PC-3 (cell line): ENCODE results near the gene MAN1B1. TPM values are rescaled to one million over a fixed set of nuclear protein-coding genes. Genes with fewer than 3 reads are reported as not detected.
"Not testable (repeated sequence)": the region's sequence is repeated elsewhere in the genome, so short reads cannot be mapped to it uniquely, and the experiment has no call there.

Source experiments
- ATAC-seq: fragments of 200-7000 bp; cut with Tn5 transposase; 2 replicates; pipeline ENCODE4 v1.9.1; 2020; ENCODE audit warnings: mild to moderate bottlenecking, moderate library complexity
- BruUV-seq: library from RNA; stranded (reverse); fragments of 400-500 nt; replicated peaks from 2 replicates; lab custom pipeline; 2021; lab: Mats Ljungman, UMichigan
- CTCF ChIA-PET: fragments of 300-600 bp; sonication (Branson Sonifier 250); formaldehyde crosslinking; loops from one replicate; lab custom pipeline; 2022; ENCODE audit warnings: antibody characterized with exemption; lab: Charles Lee
- POLR2A ChIA-PET: fragments of 300-600 bp; sonication (Branson Sonifier 250); formaldehyde crosslinking; loops from one replicate; lab custom pipeline; 2022; ENCODE audit warnings: antibody characterized with exemption; ENCODE audit not compliant: unreplicated experiment; lab: Charles Lee
- DNase-seq: peaks from one replicate; pipeline ENCODE4 v3.0.0-alpha.2; 2015
- H2AFZ ChIP-seq: fragments of 300-600 bp; sonication (generic); 2 replicates; pipeline ENCODE4 v1.6.0; 2016; ENCODE audit warnings: antibody characterized with exemption, low read length
- H3F3A ChIP-seq: fragments of 300-600 bp; sonication (generic); one replicate; pipeline ENCODE4 v1.6.0; 2017; ENCODE audit warnings: antibody characterized with exemption, low read length, control low read depth, mild to moderate bottlenecking; ENCODE audit not compliant: unreplicated experiment
- H3K27ac ChIP-seq: fragments of 300-600 bp; sonication (generic); 2 replicates; pipeline ENCODE4 v1.5.1; 2016; ENCODE audit warnings: mild to moderate bottlenecking, low read length
- H3K27me3 ChIP-seq: fragments of 300-600 bp; sonication (generic); 2 replicates; pipeline ENCODE4 v1.6.1; 2016; ENCODE audit warnings: low read length, mixed read lengths
- H3K36me3 ChIP-seq: fragments of 300-600 bp; sonication (generic); 2 replicates; pipeline ENCODE4 v1.6.1; 2016; ENCODE audit warnings: low read depth, mixed run types, low read length, mixed read lengths
- H3K4me1 ChIP-seq: fragments of 300-600 bp; sonication (generic); 2 replicates; pipeline ENCODE4 v1.5.1; 2016; ENCODE audit warnings: low read length; ENCODE audit not compliant: insufficient read depth
- H3K4me2 ChIP-seq: fragments of 300-600 bp; sonication (generic); 2 replicates; pipeline ENCODE4 v1.6.0; 2016; ENCODE audit warnings: low read length
- H3K4me3 ChIP-seq: fragments of 300-600 bp; sonication (generic); 2 replicates; pipeline ENCODE4 v1.5.1; 2016; ENCODE audit warnings: mild to moderate bottlenecking, low read length, mixed read lengths
- H3K79me2 ChIP-seq: fragments of 300-600 bp; sonication (generic); 2 replicates; pipeline ENCODE4 v1.6.1; 2017; ENCODE audit warnings: low read length, mixed read lengths
- H3K9ac ChIP-seq: fragments of 300-600 bp; sonication (generic); 2 replicates; pipeline ENCODE4 v1.6.0; 2016; ENCODE audit warnings: mild to moderate bottlenecking, low read length
- H3K9me2 ChIP-seq: fragments of 300-600 bp; sonication (generic); replicated peaks from 2 replicates; pipeline ENCODE4 v1.6.1; 2016; ENCODE audit warnings: mixed run types, low read length, mixed read lengths
- H3K9me3 ChIP-seq: fragments of 300-600 bp; sonication (generic); 2 replicates; pipeline ENCODE4 v1.6.1; 2016; ENCODE audit warnings: low read length, mixed read lengths
- H4K20me1 ChIP-seq: fragments of 300-600 bp; sonication (generic); 2 replicates; pipeline ENCODE4 v1.6.1; 2016; ENCODE audit warnings: low read length, mixed read lengths
- EZH2 ChIP-seq: fragments of 300-600 bp; sonication (generic); IDR thresholded peaks from one replicate; pipeline ENCODE4 v1.6.1; 2017; ENCODE audit warnings: antibody characterized with exemption, mild to moderate bottlenecking, low read length; ENCODE audit not compliant: unreplicated experiment
- EZH2phosphoT487 ChIP-seq: fragments of 300-600 bp; sonication (generic); IDR thresholded peaks from 2 replicates; pipeline ENCODE4 v1.6.1; 2018; ENCODE audit warnings: mild to moderate bottlenecking, antibody characterized with exemption, low read length, borderline replicate concordance
- intact Hi-C: fragments of 100-400 bp; cut with micrococcal nuclease; formaldehyde crosslinking; loops from 2 replicates; pipeline ENCODE4 v1.9.0; 2023
- total RNA-seq: library from RNA; depleted of rRNA; stranded (reverse); fragments of >200 nt; gene quantifications from 2 replicates; pipeline ENCODE4 v1.2.3, GENCODE V29; 2014
- TF ChIP-seq, protein P1 (sequence below): fragments of 300-600 bp; sonication (generic); conservative IDR thresholded peaks from 2 replicates; pipeline ENCODE4 v1.5.1; 2017; ENCODE audit warnings: antibody characterized with exemption, low read depth, mild to moderate bottlenecking, low read length

The MAN1B1 gene
- total RNA-seq, 1 experiment from 2014 or later: 65.5 TPM

DNA sequence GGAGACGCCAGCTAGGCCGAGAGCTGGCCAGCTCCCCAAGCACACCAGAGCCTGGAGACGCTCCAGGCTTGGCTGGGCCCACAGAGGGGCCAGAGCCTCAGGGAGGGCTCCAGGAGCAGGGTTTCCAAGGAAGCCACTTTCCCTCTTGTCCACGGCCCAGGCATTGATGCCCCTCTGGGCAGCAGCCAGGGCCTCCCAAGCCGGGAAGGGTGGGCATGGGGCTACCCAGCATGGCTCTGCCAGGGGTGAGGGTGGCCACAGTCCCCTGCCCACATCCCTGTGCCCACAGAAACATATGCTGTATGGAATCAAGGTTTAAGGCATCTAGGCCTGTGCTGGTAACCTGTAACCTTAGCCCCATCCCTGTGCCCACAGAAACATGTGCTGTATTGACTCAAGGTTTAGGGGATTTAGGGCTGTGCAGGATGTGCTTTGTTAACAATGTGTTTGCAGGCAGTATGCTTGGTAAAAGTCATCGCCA lies 29.3 kb downstream of the MAN1B1 start:
- H4K20me1 ChIP-seq: no peaks in the 10 kb centered on the region
- H3K79me2 ChIP-seq: no peaks in the 10 kb centered on the region
- no peaks in the 10 kb centered on the region for H3K9me2 ChIP-seq
- intact Hi-C loops: loop anchor here (5.0 kb wide), 1 partner anchor 111 kb away; the partner anchor contains the start of genes CYSRT1 and RNF224
- H2AFZ ChIP-seq: no peak overlapping the region
- POLR2A ChIA-PET: interaction anchor here (0.6 kb wide), 1 partner anchor 108 kb away, joined by 5 read pairs; no protein-coding TSS in a partner anchor
- no TSS peak for BruUV-seq
- TF ChIP-seq EZH2 (no peak), EZH2phosphoT487 (no peak)
- TF ChIP-seq, protein P1, sequence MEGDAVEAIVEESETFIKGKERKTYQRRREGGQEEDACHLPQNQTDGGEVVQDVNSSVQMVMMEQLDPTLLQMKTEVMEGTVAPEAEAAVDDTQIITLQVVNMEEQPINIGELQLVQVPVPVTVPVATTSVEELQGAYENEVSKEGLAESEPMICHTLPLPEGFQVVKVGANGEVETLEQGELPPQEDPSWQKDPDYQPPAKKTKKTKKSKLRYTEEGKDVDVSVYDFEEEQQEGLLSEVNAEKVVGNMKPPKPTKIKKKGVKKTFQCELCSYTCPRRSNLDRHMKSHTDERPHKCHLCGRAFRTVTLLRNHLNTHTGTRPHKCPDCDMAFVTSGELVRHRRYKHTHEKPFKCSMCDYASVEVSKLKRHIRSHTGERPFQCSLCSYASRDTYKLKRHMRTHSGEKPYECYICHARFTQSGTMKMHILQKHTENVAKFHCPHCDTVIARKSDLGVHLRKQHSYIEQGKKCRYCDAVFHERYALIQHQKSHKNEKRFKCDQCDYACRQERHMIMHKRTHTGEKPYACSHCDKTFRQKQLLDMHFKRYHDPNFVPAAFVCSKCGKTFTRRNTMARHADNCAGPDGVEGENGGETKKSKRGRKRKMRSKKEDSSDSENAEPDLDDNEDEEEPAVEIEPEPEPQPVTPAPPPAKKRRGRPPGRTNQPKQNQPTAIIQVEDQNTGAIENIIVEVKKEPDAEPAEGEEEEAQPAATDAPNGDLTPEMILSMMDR: no peak
- no peaks in the 10 kb centered on the region for H3K27me3 ChIP-seq
- DNase-seq (no peak), ATAC-seq (no peak)
- 0 out of 2 replicates have a peak, but pooled peaks cover 5% of the 10 kb centered on the region for H3K4me1 ChIP-seq
- H3K9ac ChIP-seq: no peak overlapping the region
- H3K36me3 ChIP-seq: no peaks in the 10 kb centered on the region
- no peaks in the 10 kb centered on the region for H3K9me3 ChIP-seq
- no peak overlapping the region for H3K4me3 ChIP-seq
- H3K4me2 ChIP-seq: no peak overlapping the region
- no peak overlapping the region for H3K27ac ChIP-seq
- no peaks in the 10 kb centered on the region for H3F3A ChIP-seq
- CTCF ChIA-PET: no interaction called here

DNA sequence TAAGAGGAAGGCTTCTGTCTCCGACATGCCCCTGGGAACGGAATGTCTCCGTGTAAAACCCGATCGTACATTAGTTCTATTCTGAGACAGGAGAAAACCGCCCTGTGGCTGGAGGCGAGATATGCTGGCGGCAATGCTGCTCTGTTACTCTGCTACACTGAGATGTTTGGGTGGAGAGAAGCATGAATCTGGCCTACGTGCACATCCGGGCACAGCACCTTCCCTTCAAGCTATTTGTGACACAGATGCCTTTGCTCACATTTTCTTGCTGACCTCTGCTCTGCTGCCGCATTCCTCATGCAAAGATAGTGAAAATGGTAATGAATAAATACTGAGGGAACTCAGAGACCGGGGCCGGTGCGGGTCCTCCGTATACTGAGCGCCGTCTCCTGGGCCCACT lies 29.9 kb downstream of the MAN1B1 start:
- no peaks in the 10 kb centered on the region for H3K9me2 ChIP-seq
- H3F3A ChIP-seq: no peaks in the 10 kb centered on the region
- TF ChIP-seq EZH2phosphoT487 (no peak), EZH2 (no peak)
- TF ChIP-seq, protein P1: no peak
- H3K79me2 ChIP-seq: no peaks in the 10 kb centered on the region
- no peak for DNase-seq
- no peak overlapping the region for H3K9ac ChIP-seq
- POLR2A ChIA-PET: interaction anchor here (0.6 kb wide), 1 partner anchor 107 kb away, joined by 5 read pairs; no protein-coding TSS in a partner anchor
- no peak for ATAC-seq
- no peaks in the 10 kb centered on the region for H3K27me3 ChIP-seq
- H3K4me3 ChIP-seq: no peak overlapping the region
- 0 out of 2 replicates have a peak, but pooled peaks cover 5% of the 10 kb centered on the region for H3K4me1 ChIP-seq
- CTCF ChIA-PET: no interaction called here
- no peak overlapping the region for H3K4me2 ChIP-seq
- H2AFZ ChIP-seq: no peak overlapping the region
- no peaks in the 10 kb centered on the region for H3K9me3 ChIP-seq
- no peak overlapping the region for H3K27ac ChIP-seq
- no TSS peak for BruUV-seq
- H4K20me1 ChIP-seq: no peaks in the 10 kb centered on the region
- intact Hi-C loops: loop anchor here (5.0 kb wide), 1 partner anchor 111 kb away; the partner anchor contains the start of genes CYSRT1 and RNF224
- no peaks in the 10 kb centered on the region for H3K36me3 ChIP-seq

DNA sequence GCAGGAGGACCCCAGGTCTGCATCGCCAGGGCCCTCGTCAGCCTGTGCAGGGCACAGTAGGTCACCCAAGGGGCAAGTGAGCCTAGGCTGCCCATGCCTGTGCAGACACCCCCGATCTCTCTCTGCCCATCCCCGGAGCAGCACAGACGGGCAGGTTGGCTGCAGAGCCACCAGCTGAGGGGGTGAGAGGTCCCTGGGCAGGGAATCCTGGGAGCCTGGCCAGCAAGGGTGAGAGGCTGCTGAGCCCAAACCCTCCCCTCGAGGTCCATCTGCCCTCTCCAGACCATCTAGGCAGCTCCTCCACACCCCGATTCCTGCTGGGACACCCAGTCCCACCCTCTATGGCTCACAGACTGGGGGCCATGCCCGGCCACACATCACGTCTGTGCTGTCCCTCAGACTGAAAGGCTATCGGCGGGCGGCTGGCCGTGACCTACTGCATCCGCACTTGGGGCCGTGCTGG lies 30.5 kb downstream of the MAN1B1 start:
- H3K27me3 ChIP-seq: no peaks in the 10 kb centered on the region
- TF ChIP-seq EZH2 (no peak), EZH2phosphoT487 (no peak)
- intact Hi-C loops: loop anchor here (5.0 kb wide), 1 partner anchor 110 kb away; the partner anchor contains the start of genes CYSRT1 and RNF224
- no peaks in the 10 kb centered on the region for H3F3A ChIP-seq
- no peaks in the 10 kb centered on the region for H3K36me3 ChIP-seq
- H3K27ac ChIP-seq: no peak overlapping the region
- H3K9me3 ChIP-seq: no peaks in the 10 kb centered on the region
- no peaks in the 10 kb centered on the region for H3K79me2 ChIP-seq
- no peaks in the 10 kb centered on the region for H3K9me2 ChIP-seq
- POLR2A ChIA-PET: no interaction called here
- DNase-seq (no peak), ATAC-seq (no peak)
- no TSS peak for BruUV-seq
- no peak overlapping the region for H2AFZ ChIP-seq
- no peak overlapping the region for H3K9ac ChIP-seq
- CTCF ChIA-PET: no interaction called here
- no peaks in the 10 kb centered on the region for H4K20me1 ChIP-seq
- 0 out of 2 replicates have a peak, but pooled peaks cover 5% of the 10 kb centered on the region for H3K4me1 ChIP-seq
- no peak overlapping the region for H3K4me3 ChIP-seq
- H3K4me2 ChIP-seq: no peak overlapping the region

DNA sequence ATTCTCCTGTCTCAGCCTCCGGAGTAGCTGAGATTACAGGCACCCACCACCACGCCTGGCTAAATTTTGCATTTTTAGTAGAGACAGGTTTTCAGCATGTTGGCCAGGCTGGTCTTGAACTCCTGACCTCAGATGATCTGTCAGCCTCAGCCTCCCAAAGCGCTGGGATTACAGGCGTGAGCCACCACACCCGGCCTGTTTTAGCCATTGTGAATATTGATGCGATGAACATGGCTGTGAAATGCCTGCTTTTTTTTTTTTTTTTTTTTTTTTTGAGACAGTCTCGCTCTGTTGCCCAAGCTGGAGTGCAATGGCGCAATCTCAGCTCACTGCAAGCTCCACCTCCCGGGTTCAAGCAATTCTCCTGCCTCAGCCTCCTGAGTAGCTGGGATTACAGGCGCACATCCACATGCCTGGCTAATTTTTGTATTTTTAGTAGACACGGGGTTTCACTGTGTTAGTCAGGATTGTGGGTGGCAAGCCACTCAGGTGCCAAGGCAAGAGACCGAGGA lies 31.4 kb downstream of the MAN1B1 start:
- H3K9me3 ChIP-seq, H3K9ac ChIP-seq, H2AFZ ChIP-seq, DNase-seq, H3K36me3 ChIP-seq, H3K9me2 ChIP-seq, H3K27me3 ChIP-seq, H3K4me2 ChIP-seq, POLR2A ChIA-PET, H3K4me3 ChIP-seq, H3F3A ChIP-seq, H4K20me1 ChIP-seq, ATAC-seq, H3K27ac ChIP-seq, BruUV-seq, H3K79me2 ChIP-seq, H3K4me1 ChIP-seq, CTCF ChIA-PET: not testable (repeated sequence)
- intact Hi-C loops: loop anchor here (5.0 kb wide), 1 partner anchor 109 kb away; the partner anchor contains the start of genes CYSRT1 and RNF224
